H1 (cell line): Measurements from ENCODE around the gene JAKMIP1.

Experiments
- CTCF ChIP-seq, 3 experiments: IDR thresholded peaks; 1 replicate in 2 of 3; 2 replicates in 1 of 3; pipeline versions ENCODE4 v1.5.1 to v1.6.1; 2011; ENCODE audit warnings: low read length in 3 of 3, mild to moderate bottlenecking in 3 of 3, inconsistent platforms in 2 of 3, low read depth in 1 of 3, moderate library complexity in 1 of 3; ENCODE audit not compliant: insufficient read depth in 1 of 3; ENCODE audit errors: control extremely low read depth in 1 of 3
- EGR1 ChIP-seq: IDR thresholded peaks from 2 replicates; pipeline ENCODE4 v1.6.1; 2011; ENCODE audit warnings: low read depth, low read length, borderline replicate concordance
- POLR2A ChIP-seq, 2 experiments: IDR thresholded peaks; 1 replicate in 1 of 2; 2 replicates in 1 of 2; pipeline ENCODE4 v1.6.1; 2011; ENCODE audit warnings: low read depth in 2 of 2, low read length in 2 of 2, mild to moderate bottlenecking in 2 of 2; ENCODE audit errors: control extremely low read depth in 1 of 2
- RXRA ChIP-seq: IDR thresholded peaks from 2 replicates; pipeline ENCODE4 v1.6.1; 2011; ENCODE audit warnings: low read depth, mild to moderate bottlenecking, low read length, moderate library complexity; ENCODE audit not compliant: insufficient read depth
- SP1 ChIP-seq: IDR thresholded peaks from 2 replicates; pipeline ENCODE4 v1.6.1; 2011; ENCODE audit warnings: low read depth, low read length
- SP2 ChIP-seq: IDR thresholded peaks from 2 replicates; pipeline ENCODE4 v1.6.1; 2012; ENCODE audit warnings: mild to moderate bottlenecking, low read length, inconsistent platforms
- ZNF274 ChIP-seq: IDR thresholded peaks from 2 replicates; pipeline ENCODE4 v1.7.0; 2012; ENCODE audit warnings: low read length, borderline replicate concordance; ENCODE audit errors: extremely low read depth

DNA sequence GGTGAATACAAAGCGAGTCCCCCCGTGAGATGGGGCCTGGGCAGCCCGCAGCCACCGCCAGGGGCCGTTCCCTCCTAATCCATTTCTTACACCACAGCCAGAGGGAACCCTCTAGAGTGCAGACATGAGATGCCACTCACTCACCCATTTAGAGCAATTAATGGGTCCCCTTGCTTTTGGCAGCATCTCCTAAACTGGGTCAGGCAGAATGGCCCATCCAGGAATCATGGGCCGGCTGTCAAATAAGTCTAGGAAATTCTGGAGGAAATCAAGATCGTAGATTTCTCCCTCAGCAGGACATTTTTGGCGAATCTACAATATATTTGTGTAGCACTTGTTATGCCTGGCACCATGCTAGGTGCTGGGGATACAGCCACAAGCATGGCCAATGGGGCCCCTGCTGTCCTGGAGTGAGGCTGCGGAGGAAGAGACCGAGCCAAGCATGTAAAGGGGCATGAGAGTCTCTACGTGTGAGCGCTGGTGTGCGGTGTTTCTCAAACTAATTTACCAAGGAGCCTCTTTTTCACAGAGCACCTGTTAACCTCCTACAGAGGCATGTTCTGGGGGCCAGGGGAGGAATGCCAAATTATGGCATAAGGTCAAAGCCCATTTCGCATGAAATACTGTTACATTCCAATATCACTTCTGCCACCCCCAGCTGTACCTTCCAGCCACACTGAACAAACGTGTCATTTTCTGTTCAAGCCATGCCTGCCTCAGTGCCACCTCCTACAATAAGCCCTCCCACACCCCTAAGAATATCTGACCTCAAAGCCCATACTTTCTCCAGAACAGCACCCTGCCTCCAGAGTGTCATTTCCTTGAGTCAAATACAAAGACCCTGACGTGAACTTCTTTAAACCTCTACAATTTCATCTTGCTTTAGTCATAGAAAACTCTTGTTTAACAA is 28.1 kb upstream of the JAKMIP1 start:
- TF ChIP-seq RXRA (no peak), POLR2A (IDR thresholded peaks at IDR 0.05; ENCODE audit: control extremely low read depth in 1 of 2, low read depth in 2 of 2, low read length in 2 of 2) (no peak), SP2 (no peak), CTCF (IDR thresholded peaks at IDR 0.05; ENCODE audit: control extremely low read depth in 1 of 3, insufficient read depth in 1 of 3, low read depth in 1 of 3, low read length in 3 of 3) (peak in 2 of 3 experiments; percentile 2; a peak in 1 of 4 replicates), SP1 (no peak), ZNF274 (no peak), EGR1 (no peak)
